ENCODE measurements around the gene LMO7. TPM values are rescaled to one million over a fixed set of nuclear protein-coding genes. Genes with fewer than 3 reads are reported as not detected.

Gene LMO7
- total and polyA plus RNA-seq, 2 of the 4 experiments (the other 2 are of a cell fraction): 266 to 367 TPM

DNA sequence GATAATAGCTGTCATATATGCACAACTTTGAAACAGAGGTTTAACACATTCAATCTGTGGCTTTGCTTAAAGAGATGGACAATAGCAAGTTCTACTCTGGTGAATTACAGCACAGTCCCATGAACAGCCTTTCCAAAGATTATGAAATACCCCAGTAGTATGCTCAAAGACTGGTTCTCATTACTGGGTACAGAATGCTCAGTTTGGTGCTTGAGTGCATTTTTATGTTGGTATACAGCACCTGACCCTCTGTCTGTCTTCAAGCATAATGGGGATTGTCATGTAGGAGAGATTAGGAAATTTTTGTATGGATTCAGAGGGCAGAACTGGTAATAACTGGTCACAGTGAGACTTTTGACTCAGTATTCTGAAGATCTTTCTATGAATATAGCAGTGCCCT lies 7.6 kb downstream of the LMO7 start:
- no peaks in the 10 kb centered on the region for H3K9me3 ChIP-seq (ENCODE audit: control insufficient read depth, insufficient read depth, low read length)
- no peak overlapping the region; the same call in 1 of the 2 replicates for H3K27ac ChIP-seq (ENCODE audit: insufficient read depth, low read length)
- no peak overlapping the region for H3K56ac ChIP-seq (ENCODE audit: extremely low read depth, insufficient read depth, low read length)
- H4K20me1 ChIP-seq (ENCODE audit: insufficient read depth, low read length): peaks cover 94% of the 10 kb centered on the region
- H3K27me3 ChIP-seq (ENCODE audit: control insufficient read depth, insufficient read depth, low read length): no peaks in the 10 kb centered on the region
- H3K9ac ChIP-seq (ENCODE audit: low read depth, low read length): no peak overlapping the region
- intact Hi-C loops (cut with micrococcal nuclease) (no loop called here), in situ Hi-C loops (cut with MboI; ENCODE audit: low sequenced_read_pairs) (no loop called here), dilution Hi-C loops (cut with HindIII; ENCODE audit: low sequenced_read_pairs, unreplicated experiment) (no loop called here)
- H2BK5ac ChIP-seq (ENCODE audit: low read depth, low read length, poor library complexity, severe bottlenecking): peak overlapping the region; percentile 29
- H3K23ac ChIP-seq (ENCODE audit: low read depth, low read length): 0 out of 2 replicates have a peak overlapping the region, but pooled peaks have one; percentile 3
- BruUV-seq (replicated peaks): no TSS peak
- H3K36me3 ChIP-seq (ENCODE audit: control insufficient read depth, insufficient read depth, low read length): peaks cover 9% of the 10 kb centered on the region
- no peak overlapping the region for H2BK120ac ChIP-seq (ENCODE audit: low read depth, low read length)
- peaks cover 5 to 59% of the 10 kb centered on the region in 2 experiments for H3K79me1 ChIP-seq (ENCODE audit: low read depth in 1 of 2, low read length in 2 of 2)
- H2AFZ ChIP-seq (replicated peaks; ENCODE audit: low read length, poor library complexity): no peak overlapping the region
- CTCF ChIA-PET: interaction anchor here (0.6 kb wide), 1 partner anchor 16 kb away, joined by 3 read pairs; no protein-coding TSS in a partner anchor
- no peak overlapping the region for H3K4ac ChIP-seq (ENCODE audit: low read depth, low read length)
- H2AK9ac ChIP-seq (replicated peaks; ENCODE audit: low read depth, low read length, poor library complexity): no peak overlapping the region
- no peak overlapping the region for H4K5ac ChIP-seq (ENCODE audit: low read depth, low read length)
- H2BK20ac ChIP-seq (ENCODE audit: low read depth, low read length): no peak overlapping the region
- peak; percentile 30; the same call in 1 of the 2 replicates for ATAC-seq (ENCODE audit: low read depth)
- no peak overlapping the region for H3K4me2 ChIP-seq (ENCODE audit: low read depth, low read length)
- POLR2A ChIA-PET (ENCODE audit: unreplicated experiment): interaction anchor here (0.7 kb wide), 1 partner anchor 49 kb away, joined by 4 read pairs; no protein-coding TSS in a partner anchor
- H3K9me1 ChIP-seq (ENCODE audit: insufficient read depth, low read length): peaks cover 33% of the 10 kb centered on the region
- H3K4me3 ChIP-seq (ENCODE audit: insufficient read depth, low read depth, low read length): no peak overlapping the region
- TF ChIP-seq CEBPB (IDR thresholded peaks at IDR 0.05; ENCODE audit: low read depth, low read length) (peak; percentile 22; the same call in 1 of the 2 replicates), NFE2L2 (IDR thresholded peaks at IDR 0.05; ENCODE audit: low read depth, low read length) (no peak)
- no peak overlapping the region for H4K91ac ChIP-seq (ENCODE audit: insufficient read depth, low read depth, low read length)
- no peak overlapping the region for H4K8ac ChIP-seq (ENCODE audit: low read depth in 2 of 2, low read length in 2 of 2)
- H3K18ac ChIP-seq (ENCODE audit: low read depth, low read length): no peak overlapping the region
- H3K14ac ChIP-seq (replicated peaks; ENCODE audit: low read depth, low read length): no peak overlapping the region
- no peak for DNase-seq
- H3K4me1 ChIP-seq (ENCODE audit: control insufficient read depth, insufficient read depth, low read length): peaks cover 25% of the 10 kb centered on the region
- H2AK5ac ChIP-seq (ENCODE audit: low read depth, low read length): no peak overlapping the region
- H2BK15ac ChIP-seq (ENCODE audit: low read depth, low read length): no peak overlapping the region
